ENCODE data around the gene SPN. TPM values are rescaled to one million over a fixed set of nuclear protein-coding genes. Genes with fewer than 3 reads are reported as not detected.

Gene SPN
- total and polyA plus RNA-seq, 9 donors: 0.42 to 5.1 (median 0.88) TPM

DNA sequence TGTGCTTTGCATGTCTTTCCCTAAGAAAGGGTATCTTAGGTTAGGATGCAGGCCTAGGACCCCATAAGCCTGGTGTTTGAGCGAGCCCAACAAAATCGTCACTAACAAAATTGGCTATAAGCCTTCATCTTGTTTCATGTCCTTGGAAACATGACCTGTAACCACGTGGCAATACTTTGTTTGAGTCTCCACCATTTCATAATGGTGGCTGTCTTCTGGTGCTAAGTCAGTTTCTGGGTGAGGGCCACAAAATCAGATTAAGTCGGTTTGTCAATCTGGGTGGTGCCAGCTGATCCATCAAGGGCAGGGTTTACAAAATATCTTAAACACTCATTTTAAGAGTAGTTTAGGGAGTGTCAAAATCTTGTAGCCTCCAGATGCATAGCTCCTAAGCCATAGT lies 49.8 kb downstream of the SPN start:
- Histone ChIP-seq H3K4me3 (no peak overlapping the region), H3K27me3 (no peaks in the 10 kb centered on the region), H3K4me1 (ENCODE audit: insufficient read depth) (no peaks in the 10 kb centered on the region), H3K27ac (no peak overlapping the region), H3K9me3 (no peaks in the 10 kb centered on the region), H3K36me3 (no peaks in the 10 kb centered on the region)
- no peak for DNase-seq
- TF ChIP-seq, protein P1, sequence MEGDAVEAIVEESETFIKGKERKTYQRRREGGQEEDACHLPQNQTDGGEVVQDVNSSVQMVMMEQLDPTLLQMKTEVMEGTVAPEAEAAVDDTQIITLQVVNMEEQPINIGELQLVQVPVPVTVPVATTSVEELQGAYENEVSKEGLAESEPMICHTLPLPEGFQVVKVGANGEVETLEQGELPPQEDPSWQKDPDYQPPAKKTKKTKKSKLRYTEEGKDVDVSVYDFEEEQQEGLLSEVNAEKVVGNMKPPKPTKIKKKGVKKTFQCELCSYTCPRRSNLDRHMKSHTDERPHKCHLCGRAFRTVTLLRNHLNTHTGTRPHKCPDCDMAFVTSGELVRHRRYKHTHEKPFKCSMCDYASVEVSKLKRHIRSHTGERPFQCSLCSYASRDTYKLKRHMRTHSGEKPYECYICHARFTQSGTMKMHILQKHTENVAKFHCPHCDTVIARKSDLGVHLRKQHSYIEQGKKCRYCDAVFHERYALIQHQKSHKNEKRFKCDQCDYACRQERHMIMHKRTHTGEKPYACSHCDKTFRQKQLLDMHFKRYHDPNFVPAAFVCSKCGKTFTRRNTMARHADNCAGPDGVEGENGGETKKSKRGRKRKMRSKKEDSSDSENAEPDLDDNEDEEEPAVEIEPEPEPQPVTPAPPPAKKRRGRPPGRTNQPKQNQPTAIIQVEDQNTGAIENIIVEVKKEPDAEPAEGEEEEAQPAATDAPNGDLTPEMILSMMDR (IDR thresholded peaks at IDR 0.05): no peak
- TF ChIP-seq EP300 (IDR thresholded peaks at IDR 0.05) (no peak), POLR2A (IDR thresholded peaks at IDR 0.05) (no peak)
- 55 to 64% (median 56%) methylated on average over 4 of the region's 4 CpGs for WGBS, 3 donors
- intact Hi-C loops (cut with DNase I): no loop called here

DNA sequence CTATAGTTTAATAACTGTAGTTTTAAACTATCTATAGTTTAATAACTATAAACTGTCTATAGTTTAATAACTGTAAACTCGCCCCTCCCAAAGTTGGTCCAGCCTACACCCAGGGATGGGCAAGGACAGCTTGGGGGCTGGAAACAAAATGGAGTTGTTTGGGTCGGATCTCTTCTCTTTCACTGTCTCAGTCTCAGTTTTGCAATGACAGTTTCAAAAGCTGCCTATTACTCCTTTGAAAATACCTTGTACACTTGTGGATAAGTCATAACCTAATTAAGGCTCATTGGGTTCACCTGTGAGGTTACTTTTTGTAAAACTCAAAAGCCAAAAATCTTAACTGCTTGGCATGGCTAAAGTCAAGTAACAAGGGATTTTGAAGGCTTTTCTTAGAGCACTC lies 51.3 kb downstream of the SPN start:
- Histone ChIP-seq H3K27ac (no peak overlapping the region), H3K36me3 (no peaks in the 10 kb centered on the region), H3K4me1 (ENCODE audit: insufficient read depth) (no peaks in the 10 kb centered on the region), H3K4me3 (no peak overlapping the region), H3K9me3 (no peaks in the 10 kb centered on the region), H3K27me3 (no peaks in the 10 kb centered on the region)
- 81 to 92% (median 87%) methylated on average over 2 of the region's 2 CpGs for WGBS, 3 donors
- TF ChIP-seq POLR2A (IDR thresholded peaks at IDR 0.05) (no peak), EP300 (IDR thresholded peaks at IDR 0.05) (no peak)
- TF ChIP-seq, protein P1 (IDR thresholded peaks at IDR 0.05): no peak
- intact Hi-C loops (cut with DNase I): no loop called here
- DNase-seq: no peak

DNA sequence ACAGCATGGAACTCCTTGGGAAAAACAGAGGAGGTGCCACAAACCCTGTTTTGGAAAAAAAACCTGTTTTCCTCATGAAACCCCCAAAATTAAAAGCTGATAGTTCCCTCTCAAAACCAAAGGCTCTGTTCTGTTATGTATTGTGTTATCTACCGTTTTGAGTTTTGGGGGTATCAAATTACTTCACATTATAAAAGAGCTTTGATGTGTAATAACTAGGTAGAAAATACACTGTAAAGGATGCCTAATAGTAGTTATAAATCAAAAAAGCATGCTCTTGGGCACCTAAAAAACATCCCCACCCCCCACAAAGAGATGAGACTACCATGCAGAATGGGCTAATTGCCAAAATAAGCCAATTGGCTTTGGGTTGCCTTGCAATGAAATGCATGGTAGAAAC lies 51.9 kb downstream of the SPN start:
- 2 to 14% (median 8%) methylated on average over 1 of the region's 1 CpG for WGBS, 3 donors

DNA sequence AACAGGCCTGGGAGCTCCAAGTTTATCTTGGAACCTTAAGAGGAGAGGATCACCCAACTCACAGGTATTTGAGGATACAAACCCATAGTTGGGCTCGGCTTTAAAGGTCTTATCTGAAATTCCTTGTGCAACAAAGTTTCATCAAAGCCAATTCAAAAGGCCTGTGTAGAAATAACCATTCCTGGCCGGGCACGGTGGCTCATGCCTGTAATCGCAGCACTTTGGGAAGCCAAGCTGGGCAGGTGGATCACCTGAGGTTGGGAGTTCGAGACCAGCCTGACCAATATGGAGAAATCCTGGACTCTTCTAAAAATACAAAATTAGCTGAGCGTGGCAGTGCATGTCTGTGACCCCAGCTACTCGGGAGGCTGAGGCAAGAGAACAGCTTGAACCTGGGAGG lies 54.1 kb downstream of the SPN start:
- DNase-seq: peak in 1 of 5 donors; percentile 5
- intact Hi-C loops (cut with DNase I): no loop called here
- WGBS, 3 donors: 75 to 87% (median 81%) methylated on average over 7 of the region's 7 CpGs

More for the DNA sequence above, 51.9 kb downstream of the SPN start:
- H3K27ac ChIP-seq: no peak overlapping the region
- DNase-seq: no peak
- no peaks in the 10 kb centered on the region for H3K27me3 ChIP-seq
- no peaks in the 10 kb centered on the region for H3K4me1 ChIP-seq (ENCODE audit: insufficient read depth)
- intact Hi-C loops (cut with DNase I): no loop called here
- H3K9me3 ChIP-seq: no peaks in the 10 kb centered on the region
- H3K4me3 ChIP-seq: no peak overlapping the region
- no peaks in the 10 kb centered on the region for H3K36me3 ChIP-seq
- TF ChIP-seq EP300 (IDR thresholded peaks at IDR 0.05) (no peak), POLR2A (IDR thresholded peaks at IDR 0.05) (no peak)
- TF ChIP-seq, protein P1 (IDR thresholded peaks at IDR 0.05): no peak

More for the DNA sequence above, 54.1 kb downstream of the SPN start:
- TF ChIP-seq POLR2A (IDR thresholded peaks at IDR 0.05): no peak
- TF ChIP-seq EP300 (IDR thresholded peaks at IDR 0.05): no peak
- TF ChIP-seq, protein P1 (IDR thresholded peaks at IDR 0.05): no peak
- Histone ChIP-seq H3K27me3 (no peaks in the 10 kb centered on the region), H3K4me1 (ENCODE audit: insufficient read depth) (no peaks in the 10 kb centered on the region), H3K36me3 (no peaks in the 10 kb centered on the region), H3K27ac (no peak overlapping the region), H3K4me3 (no peak overlapping the region), H3K9me3 (no peaks in the 10 kb centered on the region)

Measured in ovary (tissue), 9 donors.